CD4-positive, alpha-beta T cell treated with Interleukin-2 at 100 ng/mL for 4 hours (primary cell): ENCODE data around the gene DEK.
"Not testable (repeated sequence)": the region's sequence is repeated elsewhere in the genome, so short reads cannot be mapped to it uniquely, and the experiment has no call there.

Source experiments
- DNase-seq: peaks from one replicate; pipeline ENCODE4 v3.0.0-alpha.2; 2020; ENCODE audit warnings: low spot score

The DEK gene

GRCh38 chr6:18204691-18205090, 59.6 kb downstream of the DEK start:
- no peak for DNase-seq

GRCh38 chr6:18203786-18204185, 60.5 kb downstream of the DEK start:
- DNase-seq, result no peak

GRCh38 chr6:18192026-18192425, 72.3 kb downstream of the DEK start:
- DNase-seq, result no peak

GRCh38 chr6:18189196-18189595, 75.1 kb downstream of the DEK start:
- no peak for DNase-seq

GRCh38 chr6:18187701-18188100, 76.6 kb downstream of the DEK start:
- DNase-seq, result no peak

- no peak for DNase-seq
Observed at GRCh38 chr6:18186540-18187250, 77.6 kb downstream of the DEK start.

- DNase-seq, result no peak
Observed at GRCh38 chr6:18186033-18186432, 78.3 kb downstream of the DEK start.

- no peak for DNase-seq
Observed at GRCh38 chr6:18185624-18186023, 78.7 kb downstream of the DEK start.

GRCh38 chr6:18183766-18184165, 80.6 kb downstream of the DEK start:
- DNase-seq, result no peak

- no peak for DNase-seq
Observed at GRCh38 chr6:18182568-18182967, 81.8 kb downstream of the DEK start.

- DNase-seq, result no peak
Observed at GRCh38 chr6:18179770-18180356, 84.5 kb downstream of the DEK start.

- DNase-seq, result no peak
Observed at GRCh38 chr6:18178960-18179615, 85.2 kb downstream of the DEK start.

GRCh38 chr6:18177286-18177965, 86.9 kb downstream of the DEK start:
- no peak for DNase-seq

GRCh38 chr6:18176198-18176597, 88.1 kb downstream of the DEK start:
- DNase-seq, result not testable (repeated sequence)
